HEK293 (cell line): ENCODE data around the gene BUB1.
"Not testable (repeated sequence)": the region's sequence is repeated elsewhere in the genome, so short reads cannot be mapped to it uniquely, and the experiment has no call there.

Source experiments
- SALL2 ChIP-seq: fragments of 450-650 bp; formaldehyde crosslinking; IDR thresholded peaks from 2 replicates; pipeline ENCODE4 v1.5.0; 2017; ENCODE audit warnings: missing biosample characterization, mild to moderate bottlenecking, missing genetic modification characterization, borderline replicate concordance
- YY1 ChIP-seq: fragments of 450-650 bp; formaldehyde crosslinking; IDR thresholded peaks from 2 replicates; pipeline ENCODE4 v1.5.1; 2018; ENCODE audit warnings: missing biosample characterization, missing genetic modification characterization
- ZNF184 ChIP-seq: fragments of 450-650 bp; IDR thresholded peaks from 2 replicates; pipeline ENCODE4 v1.5.1; 2018; ENCODE audit warnings: missing biosample characterization, mild to moderate bottlenecking, missing genetic modification characterization
- ZNF302 ChIP-seq: fragments of 450-650 bp; formaldehyde crosslinking; IDR thresholded peaks from 2 replicates; pipeline ENCODE4 v1.5.1; 2016; ENCODE audit warnings: missing biosample characterization, missing genetic modification characterization, low read depth
- ZNF324 ChIP-seq: fragments of 450-650 bp; formaldehyde crosslinking; IDR thresholded peaks from 2 replicates; pipeline ENCODE4 v1.5.1; 2016; ENCODE audit warnings: missing biosample characterization, missing genetic modification characterization
- ZNF670 ChIP-seq: fragments of 450-650 bp; formaldehyde crosslinking; IDR thresholded peaks from 2 replicates; pipeline ENCODE4 v1.5.1; 2016; ENCODE audit warnings: missing biosample characterization, missing genetic modification characterization, low read depth
- ZXDB ChIP-seq: fragments of 450-650 bp; formaldehyde crosslinking; IDR thresholded peaks from 2 replicates; pipeline ENCODE4 v1.5.1; 2016; ENCODE audit warnings: missing biosample characterization, missing genetic modification characterization
- TF ChIP-seq, protein P1 (sequence below): fragments of 450-650 bp; formaldehyde crosslinking; IDR thresholded peaks from 2 replicates; pipeline ENCODE4 v1.5.1; 2016; ENCODE audit warnings: missing biosample characterization, missing genetic modification characterization
- TF ChIP-seq, protein P2 (sequence below): fragments of 450-650 bp; formaldehyde crosslinking; IDR thresholded peaks from 2 replicates; pipeline ENCODE4 v1.5.1; 2016; ENCODE audit warnings: missing biosample characterization, missing genetic modification characterization, borderline replicate concordance

DNA sequence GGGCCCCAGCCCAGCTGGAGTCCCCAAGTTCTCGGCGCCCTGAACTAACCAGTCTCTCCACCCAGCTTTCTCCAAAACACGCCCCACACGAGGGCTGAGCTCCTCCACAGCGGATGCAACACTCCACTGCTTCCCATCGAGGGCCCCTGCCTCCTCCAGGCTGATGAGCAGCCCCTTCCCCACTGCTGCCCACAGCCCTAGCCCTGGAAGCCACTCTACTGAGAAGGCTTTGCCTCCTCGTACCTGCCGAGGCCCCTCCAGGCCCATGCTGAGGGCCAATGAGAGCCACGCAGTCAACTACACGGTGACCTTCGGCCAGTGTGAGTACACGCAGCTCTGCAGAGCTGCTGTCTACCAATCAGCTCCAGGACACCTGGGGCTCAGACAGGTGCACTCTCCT, 72.8 kb downstream of the BUB1 start:
- not testable (repeated sequence) for TF ChIP-seq ZNF670 (tag by site-specific recombination); ZXDB (tag by site-specific recombination); YY1 (tag by site-specific recombination); ZNF184; ZNF324 (tag by site-specific recombination); SALL2; ZNF302
- TF ChIP-seq, protein P1, sequence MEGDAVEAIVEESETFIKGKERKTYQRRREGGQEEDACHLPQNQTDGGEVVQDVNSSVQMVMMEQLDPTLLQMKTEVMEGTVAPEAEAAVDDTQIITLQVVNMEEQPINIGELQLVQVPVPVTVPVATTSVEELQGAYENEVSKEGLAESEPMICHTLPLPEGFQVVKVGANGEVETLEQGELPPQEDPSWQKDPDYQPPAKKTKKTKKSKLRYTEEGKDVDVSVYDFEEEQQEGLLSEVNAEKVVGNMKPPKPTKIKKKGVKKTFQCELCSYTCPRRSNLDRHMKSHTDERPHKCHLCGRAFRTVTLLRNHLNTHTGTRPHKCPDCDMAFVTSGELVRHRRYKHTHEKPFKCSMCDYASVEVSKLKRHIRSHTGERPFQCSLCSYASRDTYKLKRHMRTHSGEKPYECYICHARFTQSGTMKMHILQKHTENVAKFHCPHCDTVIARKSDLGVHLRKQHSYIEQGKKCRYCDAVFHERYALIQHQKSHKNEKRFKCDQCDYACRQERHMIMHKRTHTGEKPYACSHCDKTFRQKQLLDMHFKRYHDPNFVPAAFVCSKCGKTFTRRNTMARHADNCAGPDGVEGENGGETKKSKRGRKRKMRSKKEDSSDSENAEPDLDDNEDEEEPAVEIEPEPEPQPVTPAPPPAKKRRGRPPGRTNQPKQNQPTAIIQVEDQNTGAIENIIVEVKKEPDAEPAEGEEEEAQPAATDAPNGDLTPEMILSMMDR (tag by site-specific recombination): not testable (repeated sequence)
- TF ChIP-seq, protein P2, sequence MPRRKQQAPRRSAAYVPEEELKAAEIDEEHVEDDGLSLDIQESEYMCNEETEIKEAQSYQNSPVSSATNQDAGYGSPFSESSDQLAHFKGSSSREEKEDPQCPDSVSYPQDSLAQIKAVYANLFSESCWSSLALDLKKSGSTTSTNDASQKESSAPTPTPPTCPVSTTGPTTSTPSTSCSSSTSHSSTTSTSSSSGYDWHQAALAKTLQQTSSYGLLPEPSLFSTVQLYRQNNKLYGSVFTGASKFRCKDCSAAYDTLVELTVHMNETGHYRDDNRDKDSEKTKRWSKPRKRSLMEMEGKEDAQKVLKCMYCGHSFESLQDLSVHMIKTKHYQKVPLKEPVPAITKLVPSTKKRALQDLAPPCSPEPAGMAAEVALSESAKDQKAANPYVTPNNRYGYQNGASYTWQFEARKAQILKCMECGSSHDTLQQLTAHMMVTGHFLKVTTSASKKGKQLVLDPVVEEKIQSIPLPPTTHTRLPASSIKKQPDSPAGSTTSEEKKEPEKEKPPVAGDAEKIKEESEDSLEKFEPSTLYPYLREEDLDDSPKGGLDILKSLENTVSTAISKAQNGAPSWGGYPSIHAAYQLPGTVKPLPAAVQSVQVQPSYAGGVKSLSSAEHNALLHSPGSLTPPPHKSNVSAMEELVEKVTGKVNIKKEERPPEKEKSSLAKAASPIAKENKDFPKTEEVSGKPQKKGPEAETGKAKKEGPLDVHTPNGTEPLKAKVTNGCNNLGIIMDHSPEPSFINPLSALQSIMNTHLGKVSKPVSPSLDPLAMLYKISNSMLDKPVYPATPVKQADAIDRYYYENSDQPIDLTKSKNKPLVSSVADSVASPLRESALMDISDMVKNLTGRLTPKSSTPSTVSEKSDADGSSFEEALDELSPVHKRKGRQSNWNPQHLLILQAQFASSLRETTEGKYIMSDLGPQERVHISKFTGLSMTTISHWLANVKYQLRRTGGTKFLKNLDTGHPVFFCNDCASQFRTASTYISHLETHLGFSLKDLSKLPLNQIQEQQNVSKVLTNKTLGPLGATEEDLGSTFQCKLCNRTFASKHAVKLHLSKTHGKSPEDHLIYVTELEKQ (tag by site-specific recombination): not testable (repeated sequence)
